ENCODE results near the gene IPO13.

GRCh38 chr1:43982808-43983207 lies 36.1 kb downstream of the IPO13 start:
- TF ChIP-seq CTCF (IDR thresholded peaks at IDR 0.05) (no peak), POLR2A (IDR thresholded peaks at IDR 0.05) (no peak)

Data from vagina (tissue), 2 donors.